ENCODE results near the gene PHACTR1. TPM values are rescaled to one million over a fixed set of nuclear protein-coding genes. Genes with fewer than 3 reads are reported as not detected.

The PHACTR1 gene
- polyA plus RNA-seq, 1 of the 3 experiments (the other 2 are of a cell fraction), result 0.12 TPM

- POLR2A ChIA-PET, result no interaction called here
Measured at GRCh38 chr6:12845224-12846004, 128.8 kb downstream of the PHACTR1 start.

GRCh38 chr6:12848964-12849808 lies 132.6 kb downstream of the PHACTR1 start:
- ChIA-PET POLR2A (no interaction called here), CTCF (interaction anchor here (3.8 kb wide), 1 partner anchor 211 kb away, joined by 18 read pairs; no protein-coding TSS in a partner anchor)
- H3F3A ChIP-seq (replicated peaks; ENCODE audit: insufficient read depth), result no peaks in the 10 kb centered on the region
- H3K9me2 ChIP-seq, result no peaks in the 10 kb centered on the region
- no peak overlapping the region for H3K9ac ChIP-seq
- no peaks in the 10 kb centered on the region for H3K27me3 ChIP-seq (ENCODE audit: insufficient read depth)
- H3K4me3 ChIP-seq (ENCODE audit: low read depth in 2 of 2, low read length in 1 of 2), result no peak overlapping the region
- H4K20me1 ChIP-seq (ENCODE audit: insufficient read depth), result no peaks in the 10 kb centered on the region
- DNase-seq, result no peak
- no peak overlapping the region for H3K4me2 ChIP-seq
- no peaks in the 10 kb centered on the region for H3K36me3 ChIP-seq (replicated peaks in 1 of 2; ENCODE audit: control insufficient read depth in 1 of 2, insufficient read depth in 2 of 2, low read length in 1 of 2)
- 49% methylated on average over 13 of the region's 13 CpGs for WGBS (ENCODE audit: low lambda C conversion rate)
- no peaks in the 10 kb centered on the region for H3K9me3 ChIP-seq
- H3K79me2 ChIP-seq (ENCODE audit: insufficient read depth), result no peaks in the 10 kb centered on the region
- no peak overlapping the region for H2AFZ ChIP-seq (ENCODE audit: low read depth)
- no peak overlapping the region for H3K27ac ChIP-seq (ENCODE audit: low read depth in 2 of 2, low read length in 1 of 2)
- H3K4me1 ChIP-seq (ENCODE audit: control insufficient read depth in 1 of 2, insufficient read depth in 2 of 2, low read depth in 1 of 2, low read length in 1 of 2), result peaks cover 0 to 6% of the 10 kb centered on the region in 2 experiments; a peak in 2 of 4 replicates
- no peak for TF ChIP-seq REST (IDR thresholded peaks at IDR 0.05; ENCODE audit: low read depth, low read length)
- no peak for TF ChIP-seq ZBTB33 (IDR thresholded peaks at IDR 0.05; ENCODE audit: borderline replicate concordance, low read depth)
- TF ChIP-seq FOXM1 (IDR thresholded peaks at IDR 0.05; ENCODE audit: low read depth), result no peak
- no peak for TF ChIP-seq RFX5 (IDR thresholded peaks at IDR 0.05; ENCODE audit: low read length)

More at GRCh38 chr6:12845224-12846004, 128.8 kb downstream of the PHACTR1 start:
- no peak overlapping the region for H3K4me2 ChIP-seq
- TF ChIP-seq RCOR1 (IDR thresholded peaks at IDR 0.05; ENCODE audit: low read length) (peak; percentile 21; the same call in 1 of the 2 replicates), TEAD4 (IDR thresholded peaks at IDR 0.05; ENCODE audit: borderline replicate concordance, insufficient read depth) (no peak), CHD2 (IDR thresholded peaks at IDR 0.05; ENCODE audit: low read length, partially characterized antibody) (no peak), FOXM1 (IDR thresholded peaks at IDR 0.05; ENCODE audit: low read depth) (no peak), RAD21 (IDR thresholded peaks at IDR 0.05; ENCODE audit: low read length) (no peak), REST (IDR thresholded peaks at IDR 0.05; ENCODE audit: low read depth, low read length) (no peak), GATA2 (CRISPR knock-in tag; IDR thresholded peaks at IDR 0.05) (peak; percentile 48)
- H3K36me3 ChIP-seq (replicated peaks in 1 of 2; ENCODE audit: control insufficient read depth in 1 of 2, insufficient read depth in 2 of 2, low read length in 1 of 2), result no peaks in the 10 kb centered on the region
- H4K20me1 ChIP-seq (ENCODE audit: insufficient read depth), result no peaks in the 10 kb centered on the region
- no peaks in the 10 kb centered on the region for H3K9me2 ChIP-seq
- H3K4me3 ChIP-seq (ENCODE audit: low read depth in 2 of 2, low read length in 1 of 2), result no peak overlapping the region
- peak; percentile 37 for DNase-seq
- WGBS (ENCODE audit: low lambda C conversion rate), result 20% methylated on average over 10 of the region's 10 CpGs
- no peaks in the 10 kb centered on the region for H3K79me2 ChIP-seq (ENCODE audit: insufficient read depth)
- H3K4me1 ChIP-seq (ENCODE audit: control insufficient read depth in 1 of 2, insufficient read depth in 2 of 2, low read depth in 1 of 2, low read length in 1 of 2), result peaks cover 0 to 6% of the 10 kb centered on the region in 2 experiments; a peak in 2 of 4 replicates
- H3F3A ChIP-seq (replicated peaks; ENCODE audit: insufficient read depth), result no peaks in the 10 kb centered on the region
- CTCF ChIA-PET, result interaction anchor here (1.4 to 3.8 kb wide), 3 partner anchors 14 to 207 kb away, joined by 5 to 18 read pairs (median 8); no protein-coding TSS in a partner anchor
- peak overlapping the region in 1 of 2 experiments; percentile 55; a peak in 2 of 4 replicates for H3K27ac ChIP-seq (ENCODE audit: low read depth in 2 of 2, low read length in 1 of 2)
- H3K9me3 ChIP-seq, result no peaks in the 10 kb centered on the region
- no peak overlapping the region for H3K9ac ChIP-seq
- H2AFZ ChIP-seq (ENCODE audit: low read depth), result no peak overlapping the region
- H3K27me3 ChIP-seq (ENCODE audit: insufficient read depth), result no peaks in the 10 kb centered on the region

Measured in SK-N-SH (cell line).